IMR-90 (cell line): Measurements from ENCODE around the gene MEF2D.

Experiments
- BHLHE40 ChIP-seq: fragments of 150-350 bp; IDR thresholded peaks from 2 replicates; pipeline ENCODE4 v1.6.1; 2016; ENCODE audit warnings: mild to moderate bottlenecking, low read depth, low read length
- CEBPB ChIP-seq: IDR thresholded peaks from 2 replicates; pipeline ENCODE4 v1.6.1; 2012; ENCODE audit warnings: low read depth, low read length, improper control_type of control experiment
- FOS ChIP-seq: fragments of 150-350 bp; IDR thresholded peaks from 2 replicates; pipeline ENCODE4 v1.6.1; 2016; ENCODE audit warnings: low read depth, low read length
- MAFK ChIP-seq: IDR thresholded peaks from 2 replicates; pipeline ENCODE4 v1.6.1; 2012; ENCODE audit warnings: low read depth, low read length, improper control_type of control experiment
- MXI1 ChIP-seq: IDR thresholded peaks from 2 replicates; pipeline ENCODE4 v1.6.1; 2012; ENCODE audit warnings: low read depth, mild to moderate bottlenecking, low read length, moderate library complexity, borderline replicate concordance
- NFE2L2 ChIP-seq: fragments of 150-350 bp; IDR thresholded peaks from 2 replicates; pipeline ENCODE4 v1.6.1; 2016; ENCODE audit warnings: low read depth, mild to moderate bottlenecking, low read length
- POLR2A ChIP-seq: IDR thresholded peaks from 2 replicates; pipeline ENCODE4 v1.6.1; 2012; ENCODE audit warnings: mild to moderate bottlenecking, low read depth, low read length
- RAD21 ChIP-seq: IDR thresholded peaks from 2 replicates; pipeline ENCODE4 v1.6.1; 2012; ENCODE audit warnings: low read length, improper control_type of control experiment
- RFX5 ChIP-seq: IDR thresholded peaks from 2 replicates; pipeline ENCODE4 v1.8.0; 2012; ENCODE audit warnings: low read depth, mild to moderate bottlenecking, low read length, moderate library complexity
- SMC3 ChIP-seq: fragments of 150-350 bp; IDR thresholded peaks from 2 replicates; pipeline ENCODE4 v1.6.1; 2016; ENCODE audit warnings: low read depth, mild to moderate bottlenecking, antibody characterized with exemption, low read length, moderate library complexity
- TF ChIP-seq, protein P1 (sequence below): conservative IDR thresholded peaks from 2 replicates; pipeline ENCODE4 v1.5.1; 2012; ENCODE audit warnings: mild to moderate bottlenecking, low read depth, low read length, improper control_type of control experiment
- TF ChIP-seq, protein P2 (sequence below): fragments of 150-350 bp; IDR thresholded peaks from 2 replicates; pipeline ENCODE4 v1.6.1; 2017; ENCODE audit warnings: mild to moderate bottlenecking, antibody characterized with exemption, low read length, low read depth
- TF ChIP-seq, protein P3 (sequence below): fragments of 150-350 bp; IDR thresholded peaks from 2 replicates; pipeline ENCODE4 v1.6.1; 2016; ENCODE audit warnings: low read depth, mild to moderate bottlenecking, low read length, moderate library complexity, borderline replicate concordance

DNA sequence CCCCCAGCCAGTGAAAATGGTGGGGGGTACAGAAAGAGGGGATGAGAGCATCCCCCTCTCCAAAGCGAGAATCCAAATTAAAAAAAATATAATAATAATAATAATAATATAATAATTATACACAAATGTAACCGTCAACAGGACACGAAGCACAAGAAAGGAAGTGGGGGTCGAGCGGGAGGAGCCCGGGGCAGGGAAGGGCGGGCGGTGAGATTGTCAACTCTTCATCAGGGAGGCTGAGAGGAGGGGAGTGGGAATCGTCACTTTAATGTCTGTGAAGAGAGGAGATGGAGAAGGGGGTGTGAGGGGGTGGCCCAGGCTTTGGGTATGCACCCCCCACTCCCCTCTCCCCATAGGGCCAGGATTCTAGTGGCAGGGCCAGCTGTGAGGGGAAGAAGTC lies 33.2 kb downstream of the MEF2D start:
- TF ChIP-seq, protein P1, sequence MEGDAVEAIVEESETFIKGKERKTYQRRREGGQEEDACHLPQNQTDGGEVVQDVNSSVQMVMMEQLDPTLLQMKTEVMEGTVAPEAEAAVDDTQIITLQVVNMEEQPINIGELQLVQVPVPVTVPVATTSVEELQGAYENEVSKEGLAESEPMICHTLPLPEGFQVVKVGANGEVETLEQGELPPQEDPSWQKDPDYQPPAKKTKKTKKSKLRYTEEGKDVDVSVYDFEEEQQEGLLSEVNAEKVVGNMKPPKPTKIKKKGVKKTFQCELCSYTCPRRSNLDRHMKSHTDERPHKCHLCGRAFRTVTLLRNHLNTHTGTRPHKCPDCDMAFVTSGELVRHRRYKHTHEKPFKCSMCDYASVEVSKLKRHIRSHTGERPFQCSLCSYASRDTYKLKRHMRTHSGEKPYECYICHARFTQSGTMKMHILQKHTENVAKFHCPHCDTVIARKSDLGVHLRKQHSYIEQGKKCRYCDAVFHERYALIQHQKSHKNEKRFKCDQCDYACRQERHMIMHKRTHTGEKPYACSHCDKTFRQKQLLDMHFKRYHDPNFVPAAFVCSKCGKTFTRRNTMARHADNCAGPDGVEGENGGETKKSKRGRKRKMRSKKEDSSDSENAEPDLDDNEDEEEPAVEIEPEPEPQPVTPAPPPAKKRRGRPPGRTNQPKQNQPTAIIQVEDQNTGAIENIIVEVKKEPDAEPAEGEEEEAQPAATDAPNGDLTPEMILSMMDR, result no peak
- TF ChIP-seq, protein P2, sequence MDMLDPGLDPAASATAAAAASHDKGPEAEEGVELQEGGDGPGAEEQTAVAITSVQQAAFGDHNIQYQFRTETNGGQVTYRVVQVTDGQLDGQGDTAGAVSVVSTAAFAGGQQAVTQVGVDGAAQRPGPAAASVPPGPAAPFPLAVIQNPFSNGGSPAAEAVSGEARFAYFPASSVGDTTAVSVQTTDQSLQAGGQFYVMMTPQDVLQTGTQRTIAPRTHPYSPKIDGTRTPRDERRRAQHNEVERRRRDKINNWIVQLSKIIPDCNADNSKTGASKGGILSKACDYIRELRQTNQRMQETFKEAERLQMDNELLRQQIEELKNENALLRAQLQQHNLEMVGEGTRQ, result no peak
- TF ChIP-seq POLR2A (no peak), RAD21 (no peak), BHLHE40 (no peak), SMC3 (no peak), MXI1 (no peak), RFX5 (no peak), MAFK (no peak), NFE2L2 (no peak), CEBPB (no peak), FOS (no peak)
- TF ChIP-seq, protein P3, sequence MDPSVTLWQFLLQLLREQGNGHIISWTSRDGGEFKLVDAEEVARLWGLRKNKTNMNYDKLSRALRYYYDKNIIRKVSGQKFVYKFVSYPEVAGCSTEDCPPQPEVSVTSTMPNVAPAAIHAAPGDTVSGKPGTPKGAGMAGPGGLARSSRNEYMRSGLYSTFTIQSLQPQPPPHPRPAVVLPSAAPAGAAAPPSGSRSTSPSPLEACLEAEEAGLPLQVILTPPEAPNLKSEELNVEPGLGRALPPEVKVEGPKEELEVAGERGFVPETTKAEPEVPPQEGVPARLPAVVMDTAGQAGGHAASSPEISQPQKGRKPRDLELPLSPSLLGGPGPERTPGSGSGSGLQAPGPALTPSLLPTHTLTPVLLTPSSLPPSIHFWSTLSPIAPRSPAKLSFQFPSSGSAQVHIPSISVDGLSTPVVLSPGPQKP, result no peak
